IMR-90 (cell line): ENCODE data around the gene TACC2. TPM values are rescaled to one million over a fixed set of nuclear protein-coding genes. Genes with fewer than 3 reads are reported as not detected.

ENCODE experiments used
- ATAC-seq: fragments of 200-7000 bp; cut with Tn5 transposase; 2 replicates; pipeline ENCODE4 v1.9.1; 2020; ENCODE audit warnings: low read depth, mild to moderate bottlenecking, moderate library complexity
- BruUV-seq: library from RNA; stranded (reverse); fragments of 400-500 nt; replicated peaks from 2 replicates; lab custom pipeline; 2021; lab: Mats Ljungman, UMichigan
- CTCF ChIA-PET: fragments of 300-600 bp; formaldehyde crosslinking; extraction: SDS; loops from one replicate; lab custom pipeline; 2021; ENCODE audit warnings: antibody characterized with exemption; lab: Yijun Ruan, JAX
- POLR2A ChIA-PET: fragments of 300-600 bp; sonication (Branson Sonifier 250); formaldehyde crosslinking; loops from one replicate; lab custom pipeline; 2022; ENCODE audit warnings: antibody characterized with exemption; ENCODE audit not compliant: unreplicated experiment; lab: Charles Lee
- DNase-seq: peaks from one replicate; pipeline ENCODE4 v3.0.0; 2013
- H2AFZ ChIP-seq: replicated peaks from 2 replicates; pipeline ENCODE3; 2013; ENCODE audit warnings: low read length, mild to moderate bottlenecking; ENCODE audit not compliant: poor library complexity
- H2AK5ac ChIP-seq: 2 replicates; pipeline ENCODE4 v1.6.1; 2013; ENCODE audit warnings: low read depth, low read length, inconsistent platforms
- H2AK9ac ChIP-seq: replicated peaks from 2 replicates; pipeline ENCODE3; 2013; ENCODE audit warnings: mild to moderate bottlenecking, low read depth, low read length, moderate library complexity; ENCODE audit not compliant: poor library complexity
- H2BK120ac ChIP-seq: 2 replicates; pipeline ENCODE4 v1.6.1; 2013; ENCODE audit warnings: low read depth, low read length, inconsistent platforms
- H2BK15ac ChIP-seq: 3 replicates; pipeline ENCODE4 v1.6.1; 2013; ENCODE audit warnings: low read depth, low read length, inconsistent platforms
- H2BK20ac ChIP-seq: 2 replicates; pipeline ENCODE4 v1.6.1; 2013; ENCODE audit warnings: low read depth, mild to moderate bottlenecking, inconsistent platforms, low read length, moderate library complexity
- H2BK5ac ChIP-seq: 2 replicates; pipeline ENCODE4 v1.6.1; 2013; ENCODE audit warnings: mild to moderate bottlenecking, low read depth, low read length, inconsistent platforms; ENCODE audit not compliant: poor library complexity, severe bottlenecking
- H3K14ac ChIP-seq: replicated peaks from 2 replicates; pipeline ENCODE4 v1.6.1; 2013; ENCODE audit warnings: low read depth, low read length, inconsistent platforms
- H3K18ac ChIP-seq: 2 replicates; pipeline ENCODE4 v1.6.1; 2013; ENCODE audit warnings: low read depth, low read length, control low read depth
- H3K23ac ChIP-seq: 2 replicates; pipeline ENCODE4 v1.6.1; 2013; ENCODE audit warnings: low read depth, low read length, inconsistent platforms
- H3K27ac ChIP-seq: 2 replicates; pipeline ENCODE4 v1.5.1; 2013; ENCODE audit warnings: mild to moderate bottlenecking, control low read depth, low read length; ENCODE audit not compliant: insufficient read depth
- H3K27me3 ChIP-seq: 2 replicates; pipeline ENCODE4 v1.6.1; 2013; ENCODE audit warnings: low read length; ENCODE audit not compliant: control insufficient read depth, insufficient read depth
- H3K36me3 ChIP-seq: 2 replicates; pipeline ENCODE4 v1.6.1; 2013; ENCODE audit warnings: low read length, mixed read lengths; ENCODE audit not compliant: control insufficient read depth, insufficient read depth
- H3K4ac ChIP-seq: 2 replicates; pipeline ENCODE4 v1.6.1; 2013; ENCODE audit warnings: low read depth, low read length, inconsistent platforms
- H3K4me1 ChIP-seq: 2 replicates; pipeline ENCODE4 v1.6.1; 2013; ENCODE audit warnings: low read length, mixed read lengths; ENCODE audit not compliant: control insufficient read depth, insufficient read depth
- H3K4me2 ChIP-seq: 2 replicates; pipeline ENCODE4 v1.6.1; 2013; ENCODE audit warnings: low read depth, mild to moderate bottlenecking, control low read depth, low read length, moderate library complexity
- H3K4me3 ChIP-seq: 2 replicates; pipeline ENCODE4 v1.5.1; 2013; ENCODE audit warnings: low read depth, mild to moderate bottlenecking, control low read depth, low read length, moderate library complexity; ENCODE audit not compliant: insufficient read depth
- H3K56ac ChIP-seq: 2 replicates; pipeline ENCODE4 v1.6.1; 2013; ENCODE audit warnings: low read length, inconsistent platforms; ENCODE audit not compliant: insufficient read depth; ENCODE audit errors: extremely low read depth
- H3K79me1 ChIP-seq, 2 experiments: 2 replicates each; pipeline ENCODE4 v1.6.1; 2013; ENCODE audit warnings: low read length in 2 of 2, inconsistent platforms in 1 of 2, low read depth in 1 of 2
- H3K9ac ChIP-seq: 2 replicates; pipeline ENCODE4 v1.6.1; 2013; ENCODE audit warnings: low read depth, low read length, control low read depth
- H3K9me1 ChIP-seq: 2 replicates; pipeline ENCODE4 v1.6.1; 2013; ENCODE audit warnings: low read length, inconsistent platforms; ENCODE audit not compliant: insufficient read depth
- H3K9me3 ChIP-seq: 2 replicates; pipeline ENCODE4 v1.6.1; 2013; ENCODE audit warnings: low read length; ENCODE audit not compliant: control insufficient read depth, insufficient read depth
- H4K20me1 ChIP-seq: 2 replicates; pipeline ENCODE4 v1.6.1; 2013; ENCODE audit warnings: low read length, inconsistent platforms; ENCODE audit not compliant: insufficient read depth
- H4K5ac ChIP-seq: 2 replicates; pipeline ENCODE4 v1.6.1; 2013; ENCODE audit warnings: mild to moderate bottlenecking, low read depth, low read length, control low read depth
- H4K8ac ChIP-seq, 2 experiments: 2 replicates each; pipeline ENCODE4 v1.6.1; 2013; ENCODE audit warnings: low read depth in 2 of 2, low read length in 2 of 2, control low read depth in 1 of 2, inconsistent platforms in 1 of 2
- H4K91ac ChIP-seq: 2 replicates; pipeline ENCODE4 v1.6.1; 2013; ENCODE audit warnings: low read depth, low read length, inconsistent platforms; ENCODE audit not compliant: insufficient read depth
- POLR2A ChIP-seq: IDR thresholded peaks from 2 replicates; pipeline ENCODE4 v1.6.1; 2012; ENCODE audit warnings: mild to moderate bottlenecking, low read depth, low read length
- RCOR1 ChIP-seq: IDR thresholded peaks from 2 replicates; pipeline ENCODE4 v1.6.1; 2012; ENCODE audit warnings: mild to moderate bottlenecking, low read length, improper control_type of control experiment; ENCODE audit not compliant: insufficient replicate concordance
- WGBS, 2 experiments: methylation state at CpG; one replicate each; pipeline versions ENCODE4 v1.1.5 to v1.1.7; 2013; ENCODE audit warnings: missing lambda C conversion rate in 2 of 2; ENCODE audit not compliant: insufficient read length in 1 of 2; ENCODE audit errors: extremely low coverage in 2 of 2; 5-methylcytosine and 5-hydroxymethylcytosine counted together
- dilution Hi-C: fragments of 300-500 bp; cut with HindIII; formaldehyde crosslinking; loops from one replicate; pipeline ENCODE4 v1.14.3; 2018; ENCODE audit warnings: low sequenced_read_pairs; ENCODE audit not compliant: unreplicated experiment
- in situ Hi-C: fragments of 300-500 bp; cut with MboI; formaldehyde crosslinking; loops from 3 replicates; pipeline ENCODE4 v1.14.3; 2019; ENCODE audit warnings: low sequenced_read_pairs, inconsistent platforms, mixed read lengths
- intact Hi-C: fragments of 100-400 bp; cut with micrococcal nuclease; formaldehyde crosslinking; loops from 2 replicates; pipeline ENCODE4 v1.10.0; 2022
- polyA plus RNA-seq, 3 experiments: library from polyadenylated mRNA; depleted of rRNA; stranded (reverse); fragments of >200 nt; gene quantifications; 2 replicates each; pipeline ENCODE4 v1.2.3, GENCODE V29; 2012; ENCODE audit warnings: low replicate concordance in 1 of 3
- total RNA-seq: library from RNA; depleted of rRNA; stranded (reverse); fragments of >200 nt; gene quantifications from 2 replicates; pipeline ENCODE4 v1.2.3, GENCODE V29; 2012

Gene TACC2
- total and polyA plus RNA-seq, 2 of the 4 experiments (the other 2 are of a cell fraction), result 2.9 to 15.4 TPM

DNA sequence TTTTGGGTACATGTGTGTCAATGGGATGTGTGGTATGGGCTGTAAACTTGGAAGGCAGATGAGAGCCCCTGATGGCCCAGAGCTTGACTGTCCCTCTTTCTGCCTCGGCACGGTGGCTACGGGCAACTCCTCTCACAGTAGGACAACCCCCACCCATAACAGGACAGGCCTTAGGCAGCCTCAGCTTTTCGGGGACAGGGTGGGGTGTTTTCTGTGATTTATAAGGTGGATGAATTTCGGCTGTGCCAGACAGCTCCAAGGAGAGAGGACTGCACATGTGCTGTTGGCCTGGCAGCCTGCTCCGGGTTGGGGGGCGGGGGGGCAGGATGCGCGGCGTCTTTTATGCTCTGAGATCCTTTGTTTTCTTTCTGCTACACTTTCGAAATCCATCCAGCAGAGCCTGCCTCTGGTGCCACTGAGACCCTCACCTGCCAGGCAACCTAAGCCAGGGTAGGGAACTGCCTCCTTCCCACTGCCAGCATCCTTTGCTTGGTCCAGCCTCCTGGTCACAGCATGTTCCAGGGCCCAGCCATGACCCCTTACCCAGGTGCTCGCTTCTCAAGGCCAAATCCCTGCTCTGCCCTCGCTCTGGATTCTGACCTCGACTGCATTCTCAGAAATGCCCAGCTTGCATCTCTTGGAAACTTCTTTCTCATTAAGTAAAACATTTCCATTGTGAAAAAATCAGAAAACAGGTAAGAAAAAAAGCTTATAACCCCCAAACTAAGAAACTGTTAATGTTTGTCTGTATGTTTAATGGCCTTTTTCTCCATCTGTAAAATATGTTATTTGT, 266.7 kb downstream of the TACC2 start:
- H3K4me3 ChIP-seq, result no peak overlapping the region
- no peaks in the 10 kb centered on the region for H3K9me1 ChIP-seq
- H3K23ac ChIP-seq, result no peak overlapping the region
- H3K9me3 ChIP-seq, result no peaks in the 10 kb centered on the region
- intact Hi-C loops, result no loop called here
- H3K36me3 ChIP-seq, result no peaks in the 10 kb centered on the region; the same call in 1 of the 2 replicates
- ChIA-PET POLR2A (no interaction called here), CTCF (no interaction called here)
- H2AK9ac ChIP-seq, result no peak overlapping the region
- H3K27ac ChIP-seq, result no peak overlapping the region
- no peak for TF ChIP-seq RCOR1
- no peak for TF ChIP-seq POLR2A
- no peak overlapping the region for H2BK20ac ChIP-seq
- H3K79me1 ChIP-seq, result no peaks in the 10 kb centered on the region
- H3K9ac ChIP-seq, result no peak overlapping the region
- H3K18ac ChIP-seq, result no peak overlapping the region
- dilution Hi-C loops, result no loop called here
- no peak overlapping the region for H3K56ac ChIP-seq
- no peak overlapping the region for H2BK120ac ChIP-seq
- no peak overlapping the region for H3K14ac ChIP-seq
- no peak overlapping the region for H4K91ac ChIP-seq
- H3K4me2 ChIP-seq, result no peak overlapping the region
- H2AFZ ChIP-seq, result no peak overlapping the region
- H4K5ac ChIP-seq, result no peak overlapping the region
- no peaks in the 10 kb centered on the region for H4K20me1 ChIP-seq
- H4K8ac ChIP-seq, result no peak overlapping the region
- H3K4me1 ChIP-seq, result peaks cover 6% of the 10 kb centered on the region; the same call in 1 of the 2 replicates
- in situ Hi-C loops, result no loop called here
- BruUV-seq, result no TSS peak
- no peak overlapping the region for H2AK5ac ChIP-seq
- WGBS, 2 experiments, result no CpG with 5 or more reads among the region's 14 CpGs
- ATAC-seq (no peak), DNase-seq (no peak)
- H3K4ac ChIP-seq, result no peak overlapping the region
- no peak overlapping the region for H2BK5ac ChIP-seq
- H3K27me3 ChIP-seq, result no peaks in the 10 kb centered on the region
- H2BK15ac ChIP-seq, result no peak overlapping the region
